AG10803 (cell line): ENCODE results near the gene FXN.

Experiments
- DNase-seq: peaks from one replicate; pipeline ENCODE4 v3.0.0; 2010; ENCODE audit warnings: low read depth
- H3K4me3 ChIP-seq: 2 replicates; pipeline ENCODE4 v1.5.1; 2011; ENCODE audit warnings: mild to moderate bottlenecking, low read length, control low read depth
- TF ChIP-seq, protein P1 (sequence below): conservative IDR thresholded peaks from 2 replicates; pipeline ENCODE4 v1.5.1; 2011; ENCODE audit warnings: mild to moderate bottlenecking, low read length, control low read depth, inconsistent platforms

FXN gene

DNA sequence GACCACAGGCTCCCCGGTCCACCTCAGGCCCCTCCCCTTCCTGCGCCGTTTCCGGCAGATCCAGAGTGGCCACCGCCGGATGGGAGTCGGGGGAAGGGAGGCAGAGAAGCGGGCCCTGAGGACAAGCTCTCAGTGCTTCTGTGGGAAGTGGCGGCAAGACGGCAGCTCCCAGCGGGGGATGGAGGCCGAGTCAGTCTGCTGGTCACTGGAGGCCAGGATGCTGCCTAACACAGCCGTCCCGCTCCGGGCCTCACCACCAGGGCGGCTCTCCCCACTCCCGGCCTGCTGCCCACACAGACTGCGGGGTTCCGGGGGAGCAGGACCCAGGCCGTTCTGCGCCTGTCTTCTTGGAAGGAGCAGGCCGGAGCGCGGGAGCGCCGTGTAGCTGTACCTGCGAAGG lies 31.4 kb downstream of the FXN start:
- no peak overlapping the region for H3K4me3 ChIP-seq
- DNase-seq: no peak
- TF ChIP-seq, protein P1, sequence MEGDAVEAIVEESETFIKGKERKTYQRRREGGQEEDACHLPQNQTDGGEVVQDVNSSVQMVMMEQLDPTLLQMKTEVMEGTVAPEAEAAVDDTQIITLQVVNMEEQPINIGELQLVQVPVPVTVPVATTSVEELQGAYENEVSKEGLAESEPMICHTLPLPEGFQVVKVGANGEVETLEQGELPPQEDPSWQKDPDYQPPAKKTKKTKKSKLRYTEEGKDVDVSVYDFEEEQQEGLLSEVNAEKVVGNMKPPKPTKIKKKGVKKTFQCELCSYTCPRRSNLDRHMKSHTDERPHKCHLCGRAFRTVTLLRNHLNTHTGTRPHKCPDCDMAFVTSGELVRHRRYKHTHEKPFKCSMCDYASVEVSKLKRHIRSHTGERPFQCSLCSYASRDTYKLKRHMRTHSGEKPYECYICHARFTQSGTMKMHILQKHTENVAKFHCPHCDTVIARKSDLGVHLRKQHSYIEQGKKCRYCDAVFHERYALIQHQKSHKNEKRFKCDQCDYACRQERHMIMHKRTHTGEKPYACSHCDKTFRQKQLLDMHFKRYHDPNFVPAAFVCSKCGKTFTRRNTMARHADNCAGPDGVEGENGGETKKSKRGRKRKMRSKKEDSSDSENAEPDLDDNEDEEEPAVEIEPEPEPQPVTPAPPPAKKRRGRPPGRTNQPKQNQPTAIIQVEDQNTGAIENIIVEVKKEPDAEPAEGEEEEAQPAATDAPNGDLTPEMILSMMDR: no peak

DNA sequence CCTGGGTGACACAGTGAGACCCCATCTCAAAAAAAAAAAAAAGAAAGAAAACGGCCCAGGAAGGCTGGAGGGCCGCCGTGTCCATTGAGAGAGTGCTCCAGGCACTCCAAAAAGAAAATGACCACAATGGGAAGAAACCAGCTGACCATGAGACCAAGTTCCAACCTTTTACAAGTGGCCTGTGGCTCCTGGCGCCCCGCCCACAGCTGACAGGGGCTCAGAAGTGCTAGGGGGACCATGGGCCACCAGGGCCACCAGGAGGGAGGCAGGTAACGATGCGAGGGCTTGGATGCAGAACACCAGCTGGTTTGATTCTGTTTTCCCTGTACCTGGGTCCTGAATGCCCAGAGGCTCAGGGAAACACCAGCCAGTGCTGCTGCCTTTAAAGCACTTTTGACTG lies 34.6 kb downstream of the FXN start:
- DNase-seq: no peak
- no peak overlapping the region for H3K4me3 ChIP-seq
- TF ChIP-seq, protein P1: no peak

DNA sequence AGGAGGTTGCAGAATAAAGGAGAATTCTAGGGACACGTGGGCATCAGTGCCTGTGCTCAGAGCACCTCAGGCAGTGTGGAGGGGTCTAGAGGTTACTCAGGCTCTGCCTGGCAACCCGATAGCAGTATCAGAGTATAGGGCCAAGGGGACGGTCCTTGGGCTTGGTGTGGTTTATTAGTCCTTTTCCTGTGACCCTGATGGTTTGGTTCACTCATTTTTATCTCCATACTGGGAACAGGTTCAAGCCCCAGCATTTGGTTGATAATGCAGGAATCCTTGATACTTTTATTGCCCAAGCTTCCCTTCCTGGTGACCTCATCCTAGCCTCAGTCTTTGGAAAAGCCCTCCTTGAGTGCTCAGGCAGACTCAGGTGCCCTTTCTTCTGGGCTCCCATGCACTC lies 35.5 kb downstream of the FXN start:
- H3K4me3 ChIP-seq: no peak overlapping the region
- no peak for DNase-seq
- TF ChIP-seq, protein P1: no peak

DNA sequence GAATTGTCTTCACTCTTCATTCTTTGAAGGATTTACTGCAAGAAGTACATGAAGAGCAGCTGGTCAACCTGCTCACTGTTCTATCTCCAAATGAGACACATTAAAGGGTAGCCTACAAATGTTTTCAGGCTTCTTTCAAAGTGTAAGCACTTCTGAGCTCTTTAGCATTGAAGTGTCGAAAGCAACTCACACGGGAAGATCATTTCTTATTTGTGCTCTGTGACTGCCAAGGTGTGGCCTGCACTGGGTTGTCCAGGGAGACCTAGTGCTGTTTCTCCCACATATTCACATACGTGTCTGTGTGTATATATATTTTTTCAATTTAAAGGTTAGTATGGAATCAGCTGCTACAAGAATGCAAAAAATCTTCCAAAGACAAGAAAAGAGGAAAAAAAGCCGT lies 37.6 kb downstream of the FXN start:
- no peak overlapping the region for H3K4me3 ChIP-seq
- DNase-seq: no peak
- TF ChIP-seq, protein P1: no peak

DNA sequence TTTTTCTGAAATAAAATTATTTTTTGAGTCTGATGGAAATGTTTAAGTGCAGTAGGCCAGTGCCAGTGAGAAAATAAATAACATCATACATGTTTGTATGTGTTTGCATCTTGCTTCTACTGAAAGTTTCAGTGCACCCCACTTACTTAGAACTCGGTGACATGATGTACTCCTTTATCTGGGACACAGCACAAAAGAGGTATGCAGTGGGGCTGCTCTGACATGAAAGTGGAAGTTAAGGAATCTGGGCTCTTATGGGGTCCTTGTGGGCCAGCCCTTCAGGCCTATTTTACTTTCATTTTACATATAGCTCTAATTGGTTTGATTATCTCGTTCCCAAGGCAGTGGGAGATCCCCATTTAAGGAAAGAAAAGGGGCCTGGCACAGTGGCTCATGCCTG lies 39.2 kb downstream of the FXN start:
- no peak for DNase-seq
- TF ChIP-seq, protein P1: no peak

DNA sequence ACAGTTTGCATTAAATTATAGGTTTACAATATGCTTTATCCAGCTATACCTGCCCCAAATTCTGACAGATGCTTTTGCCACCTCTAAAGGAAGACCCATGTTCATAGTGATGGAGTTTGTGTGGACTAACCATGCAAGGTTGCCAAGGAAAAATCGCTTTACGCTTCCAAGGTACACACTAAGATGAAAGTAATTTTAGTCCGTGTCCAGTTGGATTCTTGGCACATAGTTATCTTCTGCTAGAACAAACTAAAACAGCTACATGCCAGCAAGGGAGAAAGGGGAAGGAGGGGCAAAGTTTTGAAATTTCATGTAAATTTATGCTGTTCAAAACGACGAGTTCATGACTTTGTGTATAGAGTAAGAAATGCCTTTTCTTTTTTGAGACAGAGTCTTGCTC lies 41.0 kb downstream of the FXN start:
- no peak for DNase-seq
- TF ChIP-seq, protein P1: no peak

More for the DNA sequence above, 39.2 kb downstream of the FXN start:
- no peak overlapping the region for H3K4me3 ChIP-seq

DNA sequence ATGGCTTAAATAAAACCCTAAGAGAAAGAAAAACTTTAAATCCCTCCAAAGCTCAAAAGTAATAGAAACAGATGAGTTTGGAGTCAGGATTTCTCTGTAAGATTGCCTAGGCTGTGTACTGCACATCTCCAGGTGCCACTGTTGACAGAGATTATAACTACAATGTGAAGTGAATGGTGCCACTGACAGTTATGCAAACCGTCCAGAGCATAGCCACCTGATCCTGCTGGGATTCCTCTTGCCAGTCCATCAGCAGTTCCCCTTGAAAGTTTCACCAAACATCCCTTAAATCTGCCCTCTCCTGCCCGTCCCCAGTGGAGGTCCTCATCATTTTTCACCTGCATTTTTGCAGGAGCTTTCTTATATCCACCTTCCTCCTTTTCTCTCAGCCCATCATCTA lies 42.5 kb downstream of the FXN start:
- TF ChIP-seq, protein P1: no peak
- no peak for DNase-seq
- no peak overlapping the region for H3K4me3 ChIP-seq

More for the DNA sequence above, 41.0 kb downstream of the FXN start:
- H3K4me3 ChIP-seq: no peak overlapping the region
